Smooth muscle cell of bladder (primary cell): Measurements from ENCODE around the gene FHOD1. TPM values are rescaled to one million over a fixed set of nuclear protein-coding genes. Genes with fewer than 3 reads are reported as not detected.

Experiments used
- total RNA-seq: library from RNA; depleted of rRNA; stranded (reverse); fragments of >200 nt; gene quantifications from 2 replicates; pipeline ENCODE4 v1.2.3, GENCODE V29; 2014

The FHOD1 gene
- 5.0 and 5.3 TPM in 2 replicates for total RNA-seq

GRCh38 chr16:67247192-67248072, at the start of gene FHOD1:
TSS of gene FHOD1 (minus strand) at chr16:67247481. CDS start at chr16:67247410, 71 bp downstream.

GRCh38 chr16:67279296-67280089, 32.2 kb upstream of the FHOD1 start, which contains the start of gene PLEKHG4:
TSS of gene PLEKHG4 (plus strand) at chr16:67279532. CDS start at chr16:67280045, 513 bp downstream.

GRCh38 chr16:67248401-67249177, 1.3 kb upstream of the FHOD1 start, which contains the start of gene SLC9A5:
TSS of gene SLC9A5 (plus strand) at chr16:67248979. CDS start at chr16:67249015, 36 bp downstream.

GRCh38 chr16:67226804-67227566, 20.3 kb downstream of the FHOD1 start, which contains the start of gene TMEM208:
TSS of gene TMEM208 (plus strand) at chr16:67227130. CDS start at chr16:67227219, 89 bp downstream.

GRCh38 chr16:67199011-67199807, 48.1 kb downstream of the FHOD1 start, which contains the start of gene ELMO3:
TSS of gene ELMO3 (plus strand) at chr16:67199131. CDS start at chr16:67199327, 196 bp downstream.

GRCh38 chr16:67191995-67192681, 55.1 kb downstream of the FHOD1 start, which contains the start of gene E2F4:
TSS of gene E2F4 (plus strand) at chr16:67192155. CDS start at chr16:67192228, 73 bp downstream.

GRCh38 chr16:67190041-67190440, 57.2 kb downstream of the FHOD1 start, which contains the start of gene EXOC3L1:
TSS of gene EXOC3L1 (minus strand) at chr16:67190136. CDS start at chr16:67189676, 460 bp downstream.

GRCh38 chr16:67183627-67184452, 63.4 kb downstream of the FHOD1 start, which contains the start of gene MATCAP1:
TSS of gene MATCAP1 (minus strand) at chr16:67183963. CDS start at chr16:67180610, 3,353 bp downstream.

Other genes starting within 250 kb of the FHOD1 start
- gene CBFB, start 218.3 kb downstream of the FHOD1 start, total RNA-seq, result 43.9 and 84.4 TPM in 2 replicates
- gene PHAF1, start 137.5 kb downstream of the FHOD1 start, total RNA-seq, result 14.4 and 14.9 TPM in 2 replicates
- 36.8 and 51.8 TPM in 2 replicates for gene B3GNT9, start 96.5 kb downstream of the FHOD1 start, total RNA-seq
- gene TRADD, start 87.6 kb downstream of the FHOD1 start, total RNA-seq, result 15.2 and 16.7 TPM in 2 replicates
- 7.8 and 9.9 TPM in 2 replicates for gene FBXL8, start 87.5 kb downstream of the FHOD1 start, total RNA-seq
- gene HSF4, start 82.7 kb downstream of the FHOD1 start, total RNA-seq, result 6.4 and 13.2 TPM in 2 replicates
- 13.8 and 16.9 TPM in 2 replicates for gene NOL3, start 76.9 kb downstream of the FHOD1 start, total RNA-seq
- 8.2 and 9.0 TPM in 2 replicates for gene MATCAP1, start 63.5 kb downstream of the FHOD1 start, total RNA-seq
- gene EXOC3L1, start 57.3 kb downstream of the FHOD1 start, total RNA-seq, result 0.09 TPM in 1 of 2 replicates, not detected in the other
- 36.7 and 45.9 TPM in 2 replicates for gene E2F4, start 55.3 kb downstream of the FHOD1 start, total RNA-seq
- 0.28 TPM in 2 replicates for gene ELMO3, start 48.4 kb downstream of the FHOD1 start, total RNA-seq
- gene TMEM208, start 20.4 kb downstream of the FHOD1 start, total RNA-seq, result 44.2 and 59.6 TPM in 2 replicates
- 0.83 and 0.85 TPM in 2 replicates for gene SLC9A5, start 1.5 kb upstream of the FHOD1 start, total RNA-seq
- gene PLEKHG4, start 32.1 kb upstream of the FHOD1 start, total RNA-seq, result 5.6 and 7.7 TPM in 2 replicates
- under 0.01 and 0.14 TPM in 2 replicates for gene KCTD19, start 79.3 kb upstream of the FHOD1 start, total RNA-seq
- gene LRRC36, start 79.3 kb upstream of the FHOD1 start, total RNA-seq, result 0.14 TPM in 1 of 2 replicates, not detected in the other
- gene TPPP3, start 146.0 kb upstream of the FHOD1 start, total RNA-seq, result 0.92 and 1.00 TPM in 2 replicates
- 5.3 and 6.5 TPM in 2 replicates for gene ZDHHC1, start 169.0 kb upstream of the FHOD1 start, total RNA-seq
- not detected in 2 replicates for gene HSD11B2, start 183.6 kb upstream of the FHOD1 start, total RNA-seq
- 94.4 and 95.9 TPM in 2 replicates for gene ATP6V0D1, start 233.7 kb upstream of the FHOD1 start, total RNA-seq
- not detected in 2 replicates for gene AGRP, start 236.1 kb upstream of the FHOD1 start, total RNA-seq